SHP77 (cell line): ENCODE measurements around the gene PGD.
"Not testable (repeated sequence)": the region's sequence is repeated elsewhere in the genome, so short reads cannot be mapped to it uniquely, and the experiment has no call there.

Experiments used
- DNase-seq, 2 experiments: peaks; one replicate each; lab custom pipeline; 2025; lab: John Stamatoyannopoulos, UW

The PGD gene

GRCh38 chr1:10437052-10437451 lies 38.2 kb downstream of the PGD start:
- DNase-seq = no peak

DNA sequence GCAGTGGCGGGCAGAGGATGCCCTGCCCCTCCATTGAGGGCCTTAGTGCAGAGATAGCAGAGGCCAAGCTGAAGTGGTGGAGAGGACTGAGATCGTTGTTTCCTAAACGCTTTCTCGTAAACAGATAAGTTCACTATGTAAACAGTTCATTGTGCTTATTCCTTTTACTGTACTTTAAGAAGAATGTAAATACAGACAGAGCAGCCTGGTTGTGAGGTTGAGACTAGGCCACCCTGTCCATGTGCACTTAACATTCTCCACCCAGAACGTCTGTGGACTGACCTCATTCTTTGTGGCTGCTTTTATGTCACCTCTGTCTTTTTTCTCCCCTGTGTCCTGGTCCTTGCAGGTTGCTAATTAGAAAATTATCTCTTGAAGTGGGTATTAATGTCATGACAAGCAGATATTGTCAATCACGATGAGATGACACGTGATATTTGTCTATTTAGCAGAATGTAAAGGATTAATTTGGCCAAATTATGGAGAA lies 39.9 kb downstream of the PGD start:
- no peak for DNase-seq

- no peak for DNase-seq
These were observed 41.4 kb downstream of the PGD start for GRCh38 chr1:10440305-10440704.

GRCh38 chr1:10440794-10441193 lies 41.9 kb downstream of the PGD start:
- DNase-seq = no peak

GRCh38 chr1:10444248-10444647 lies 45.4 kb downstream of the PGD start:
- no peak for DNase-seq

- DNase-seq = no peak
These were observed 46.0 kb downstream of the PGD start for GRCh38 chr1:10444795-10445397.

- no peak for DNase-seq
These were observed 48.0 kb downstream of the PGD start for GRCh38 chr1:10446790-10447422.

DNA sequence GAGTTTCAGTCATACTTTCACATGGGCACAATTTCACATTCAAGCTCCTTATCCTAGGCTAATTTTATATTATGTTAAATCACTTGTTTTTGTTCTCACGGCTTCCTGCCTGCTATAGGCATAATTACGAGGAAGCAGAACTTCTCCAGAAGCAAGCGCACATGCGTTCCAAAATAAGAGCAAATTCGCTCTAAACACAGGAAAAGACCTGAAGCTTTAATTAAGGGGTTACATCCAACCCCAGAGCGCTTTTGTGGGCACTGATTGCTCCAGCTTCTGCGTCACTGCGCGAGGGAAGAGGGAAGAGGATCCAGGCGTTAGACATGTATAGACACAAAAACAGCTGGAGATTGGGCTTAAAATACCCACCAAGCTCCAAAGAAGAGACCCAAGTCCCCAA lies 50.9 kb downstream of the PGD start, which contains the start of gene CORT:
Gene CORT (plus strand): TSS at position 281 of the 400 bp plus-strand sequence. CDS start 193 bp downstream, outside the sequence.
- no peak for DNase-seq

GRCh38 chr1:10450156-10450814 lies 51.4 kb downstream of the PGD start:
- DNase-seq = no peak

GRCh38 chr1:10450836-10451235 lies 52.0 kb downstream of the PGD start:
- no peak for DNase-seq

DNA sequence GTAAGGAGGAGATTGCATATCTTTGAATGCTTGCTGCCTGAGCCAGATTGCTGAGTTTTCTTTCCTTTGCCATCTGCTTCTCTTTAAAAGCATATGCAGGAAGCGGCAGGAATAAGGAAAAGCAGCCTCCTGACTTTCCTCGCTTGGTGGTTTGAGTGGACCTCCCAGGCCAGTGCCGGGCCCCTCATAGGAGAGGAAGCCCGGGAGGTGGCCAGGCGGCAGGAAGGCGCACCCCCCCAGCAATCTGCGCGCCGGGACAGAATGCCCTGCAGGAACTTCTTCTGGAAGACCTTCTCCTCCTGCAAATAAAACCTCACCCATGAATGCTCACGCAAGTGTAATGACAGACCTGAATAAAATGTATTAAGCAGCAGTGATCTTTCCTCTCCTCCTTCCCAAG lies 52.4 kb downstream of the PGD start:
- no peak for DNase-seq

GRCh38 chr1:10456048-10456447 lies 57.2 kb downstream of the PGD start:
- DNase-seq = no peak

DNA sequence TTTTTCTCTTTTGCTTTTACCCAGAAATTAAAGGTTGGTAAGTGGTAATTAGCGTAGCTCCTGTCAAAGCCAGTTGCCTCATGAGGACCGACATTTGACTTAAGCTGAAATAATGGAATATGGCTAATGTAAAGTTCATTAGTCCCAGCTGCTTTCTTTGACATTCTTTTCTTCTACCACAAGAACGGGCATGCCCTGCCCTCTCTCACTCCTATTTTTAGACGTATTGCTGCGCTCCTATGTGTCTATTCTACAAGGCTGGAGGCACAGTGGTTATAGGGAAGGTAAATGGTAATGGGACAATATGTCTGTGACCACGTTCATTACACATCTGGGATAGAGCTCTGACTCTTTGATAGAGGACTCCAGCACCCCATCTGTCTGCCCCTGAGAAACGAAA lies 57.8 kb downstream of the PGD start:
- DNase-seq = no peak

- DNase-seq = not testable (repeated sequence)
These were observed 58.6 kb downstream of the PGD start for GRCh38 chr1:10457462-10457861.

DNA sequence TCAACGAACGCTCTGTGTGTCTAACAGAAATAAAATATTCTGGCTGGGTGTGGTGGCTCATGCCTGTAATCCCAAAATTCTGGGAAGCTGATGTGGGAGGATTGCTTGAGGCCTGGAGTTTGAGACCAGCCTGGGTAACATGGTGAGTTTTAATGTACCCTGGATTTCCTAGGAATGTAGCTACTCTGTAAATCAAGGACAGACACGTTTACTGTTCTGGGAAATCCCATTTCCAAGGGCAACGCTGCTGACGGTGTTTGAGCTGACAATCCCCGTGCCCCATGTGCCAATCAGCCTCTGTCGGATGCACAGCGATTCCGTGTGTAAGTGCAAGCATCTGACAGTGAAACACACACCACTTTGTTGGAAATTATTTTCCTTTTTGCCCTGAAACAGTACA lies 59.0 kb downstream of the PGD start:
- DNase-seq = no peak

GRCh38 chr1:10459184-10459583 lies 60.3 kb downstream of the PGD start:
- no peak for DNase-seq

- no peak for DNase-seq
These were observed 68.2 kb downstream of the PGD start for GRCh38 chr1:10467078-10467477.

DNA sequence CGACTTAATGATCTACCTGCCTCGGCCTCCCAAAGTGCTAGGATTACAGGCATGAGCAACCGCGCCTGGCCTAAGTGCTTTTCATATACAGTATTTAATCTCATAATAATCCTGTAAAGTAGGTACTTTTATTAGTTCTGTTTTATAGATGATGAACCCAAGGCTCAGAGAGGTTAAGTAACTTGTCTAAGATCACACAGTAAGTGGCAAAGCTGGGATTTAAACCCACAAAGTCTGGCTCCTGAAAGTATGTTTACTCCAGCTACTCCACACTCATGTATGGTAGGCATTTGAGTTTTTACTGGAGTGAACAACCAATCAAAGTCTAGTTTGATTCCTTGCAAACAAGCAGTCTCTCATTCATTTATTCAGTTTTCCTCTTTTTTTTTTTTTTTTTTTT lies 71.2 kb downstream of the PGD start:
- no peak for DNase-seq
